ENCODE results near the gene TNS3.

- TF ChIP-seq CTCF (conservative IDR thresholded peaks at IDR 0.05 in 1 of 2, IDR thresholded peaks at IDR 0.05 in 1 of 2; ENCODE audit: extremely low read depth in 1 of 2, insufficient read depth in 1 of 2, low read depth in 1 of 2, low read length in 2 of 2) (peak in 1 of 2 donors; percentile 5), EZH2 (IDR thresholded peaks at IDR 0.05; ENCODE audit: borderline replicate concordance, low read length) (no peak)
These were observed 10.4 kb downstream of the TNS3 start for GRCh38 chr7:47571331-47572093.
